ENCODE data around the gene ZDHHC18. TPM values are rescaled to one million over a fixed set of nuclear protein-coding genes. Genes with fewer than 3 reads are reported as not detected.

ZDHHC18 gene
- polyA plus RNA-seq, 3 donors, result 3.1 to 46.6 (median 6.0) TPM

DNA sequence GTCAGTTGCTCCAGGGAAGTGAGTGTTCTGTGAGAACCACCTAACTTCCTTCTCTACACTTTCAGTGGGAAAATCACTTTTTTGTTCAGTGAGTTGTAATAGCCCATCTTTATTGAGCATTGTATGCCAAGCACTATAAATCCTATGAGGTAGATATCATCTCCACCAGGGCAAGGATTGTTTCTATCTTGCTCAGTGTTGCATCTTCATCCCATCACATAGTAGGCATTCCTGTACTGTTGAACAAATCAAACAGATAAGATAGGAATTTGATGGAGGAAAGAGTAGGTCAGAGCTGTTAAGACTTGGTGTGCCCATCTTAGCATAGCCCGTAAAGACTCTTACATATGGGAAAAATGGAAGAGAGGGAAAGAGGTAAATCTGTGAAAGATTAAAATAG lies 41.6 kb upstream of the ZDHHC18 start:
- no CpG with 5 or more reads among the region's 1 CpG for WGBS (ENCODE audit: insufficient coverage)
- H3K4me1 ChIP-seq (ENCODE audit: control insufficient read depth in 1 of 2, insufficient read depth in 2 of 2, low read length in 2 of 2), result peaks cover 61 to 71% of the 10 kb centered on the region in 2 donors
- no peak for DNase-seq
- H3K79me2 ChIP-seq (ENCODE audit: insufficient read depth, low read length), result peaks cover 61% of the 10 kb centered on the region
- Mint-ChIP-seq H3K27ac (peak overlapping the region; percentile 74 to 99 (median 95)), H3K36me3 (peaks cover 32% of the 10 kb centered on the region in 2 donors), H3K9me3 (no peaks in the 10 kb centered on the region), H3K4me3 (no peak overlapping the region), H3K4me1 (peaks cover 70% of the 10 kb centered on the region), H3K27me3 (ENCODE audit: low read depth in 3 of 3) (peaks cover 0 to 2% (median 0%) of the 10 kb centered on the region in 3 donors)
- TF ChIP-seq, protein P1, sequence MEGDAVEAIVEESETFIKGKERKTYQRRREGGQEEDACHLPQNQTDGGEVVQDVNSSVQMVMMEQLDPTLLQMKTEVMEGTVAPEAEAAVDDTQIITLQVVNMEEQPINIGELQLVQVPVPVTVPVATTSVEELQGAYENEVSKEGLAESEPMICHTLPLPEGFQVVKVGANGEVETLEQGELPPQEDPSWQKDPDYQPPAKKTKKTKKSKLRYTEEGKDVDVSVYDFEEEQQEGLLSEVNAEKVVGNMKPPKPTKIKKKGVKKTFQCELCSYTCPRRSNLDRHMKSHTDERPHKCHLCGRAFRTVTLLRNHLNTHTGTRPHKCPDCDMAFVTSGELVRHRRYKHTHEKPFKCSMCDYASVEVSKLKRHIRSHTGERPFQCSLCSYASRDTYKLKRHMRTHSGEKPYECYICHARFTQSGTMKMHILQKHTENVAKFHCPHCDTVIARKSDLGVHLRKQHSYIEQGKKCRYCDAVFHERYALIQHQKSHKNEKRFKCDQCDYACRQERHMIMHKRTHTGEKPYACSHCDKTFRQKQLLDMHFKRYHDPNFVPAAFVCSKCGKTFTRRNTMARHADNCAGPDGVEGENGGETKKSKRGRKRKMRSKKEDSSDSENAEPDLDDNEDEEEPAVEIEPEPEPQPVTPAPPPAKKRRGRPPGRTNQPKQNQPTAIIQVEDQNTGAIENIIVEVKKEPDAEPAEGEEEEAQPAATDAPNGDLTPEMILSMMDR (IDR thresholded peaks at IDR 0.05), result no peak
- no peak overlapping the region for H2AFZ ChIP-seq (ENCODE audit: insufficient read depth, low read depth, low read length, poor library complexity, severe bottlenecking)
- H3K4me2 ChIP-seq (replicated peaks; ENCODE audit: extremely low read depth, low read length, poor library complexity, severe bottlenecking), result no peak overlapping the region
- H3K27ac ChIP-seq (ENCODE audit: low read depth in 1 of 2, low read length in 2 of 2), result peak overlapping the region; percentile 56 to 97
- H3K4me3 ChIP-seq (replicated peaks in 1 of 3; ENCODE audit: low read depth in 2 of 3, low read length in 3 of 3), result peak overlapping the region in 1 of 3 experiments; percentile 97
- H4K20me1 ChIP-seq (ENCODE audit: insufficient read depth, low read length), result peaks cover 34% of the 10 kb centered on the region
- H3K27me3 ChIP-seq (ENCODE audit: control insufficient read depth in 2 of 2, insufficient read depth in 2 of 2, low read length in 2 of 2), result no peaks in the 10 kb centered on the region
- intact Hi-C loops (cut with micrococcal nuclease), result loop anchor here (5.0 kb wide), 2 partner anchors 43 to 88 kb away; partner anchors contain the start of gene ARID1A (in 1 of the 2)
- H3K36me3 ChIP-seq (replicated peaks in 1 of 2; ENCODE audit: control insufficient read depth in 1 of 2, insufficient read depth in 2 of 2, low read length in 2 of 2), result peaks cover 23 to 33% of the 10 kb centered on the region in 2 donors
- H3K9ac ChIP-seq (ENCODE audit: insufficient read depth, low read length, poor library complexity, severe bottlenecking), result no peak overlapping the region
- H3K9me3 ChIP-seq (replicated peaks in 1 of 2; ENCODE audit: control insufficient read depth in 1 of 2, insufficient read depth in 1 of 2, low read length in 2 of 2), result no peaks in the 10 kb centered on the region

DNA sequence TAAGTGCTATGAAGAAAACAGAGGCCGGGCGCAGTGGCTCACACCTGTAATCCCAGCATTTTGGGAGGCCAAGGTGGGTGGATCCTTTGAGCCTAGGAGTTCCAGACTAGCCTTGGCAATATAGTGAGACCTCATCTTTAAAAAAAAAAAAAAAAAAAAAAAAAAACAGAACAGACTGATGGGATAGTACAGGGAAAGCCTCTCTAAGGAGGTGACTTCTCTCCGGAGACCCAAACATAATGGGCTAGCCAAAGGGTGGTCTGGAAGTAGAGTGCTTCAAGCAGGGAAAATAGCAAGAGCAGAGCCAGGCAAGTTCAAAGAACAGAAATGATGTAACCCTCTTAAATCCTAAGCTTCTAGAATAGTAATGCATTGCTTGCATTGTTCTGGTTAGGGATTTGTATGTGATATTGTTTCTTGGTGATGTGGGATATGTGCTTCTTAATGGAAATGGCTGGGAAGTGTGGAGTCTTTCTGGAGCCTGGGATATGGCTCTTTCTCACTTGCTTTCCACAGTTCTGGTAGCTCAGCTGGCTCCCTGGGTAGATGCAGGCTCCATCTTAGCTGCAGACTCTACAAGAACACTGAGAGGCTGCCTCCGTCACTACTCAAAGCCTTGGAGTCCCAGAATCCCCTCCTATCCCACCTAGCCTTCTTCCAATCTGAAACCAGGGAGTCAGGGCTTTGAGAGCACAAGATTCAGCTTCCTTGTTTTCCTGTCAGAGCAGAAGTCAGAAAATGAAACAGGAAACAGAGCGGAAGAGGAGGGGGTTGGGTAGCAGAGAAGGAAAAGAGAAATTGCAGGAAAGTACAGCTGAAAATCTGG lies 40.7 kb upstream of the ZDHHC18 start:
- peaks cover 23% of the 10 kb centered on the region in 2 donors for H3K36me3 Mint-ChIP-seq
- Histone ChIP-seq H3K4me1 (ENCODE audit: control insufficient read depth in 1 of 2, insufficient read depth in 2 of 2, low read length in 2 of 2) (peaks cover 61 to 71% of the 10 kb centered on the region in 2 donors), H3K9ac (ENCODE audit: insufficient read depth, low read length, poor library complexity, severe bottlenecking) (peak overlapping the region; percentile 87), H3K9me3 (replicated peaks in 1 of 2; ENCODE audit: control insufficient read depth in 1 of 2, insufficient read depth in 1 of 2, low read length in 2 of 2) (no peaks in the 10 kb centered on the region), H3K79me2 (ENCODE audit: insufficient read depth, low read length) (peaks cover 53% of the 10 kb centered on the region), H3K4me3 (replicated peaks in 1 of 3; ENCODE audit: low read depth in 2 of 3, low read length in 3 of 3) (peak overlapping the region; percentile 71 to 97 (median 90)), H3K4me2 (replicated peaks; ENCODE audit: extremely low read depth, low read length, poor library complexity, severe bottlenecking) (peak overlapping the region; percentile 90), H3K27ac (ENCODE audit: low read depth in 1 of 2, low read length in 2 of 2) (peak overlapping the region; percentile 44 to 97), H3K36me3 (replicated peaks in 1 of 2; ENCODE audit: control insufficient read depth in 1 of 2, insufficient read depth in 2 of 2, low read length in 2 of 2) (peaks cover 13 to 26% of the 10 kb centered on the region in 2 donors), H2AFZ (ENCODE audit: insufficient read depth, low read depth, low read length, poor library complexity, severe bottlenecking) (peak overlapping the region; percentile 44), H4K20me1 (ENCODE audit: insufficient read depth, low read length) (peaks cover 25% of the 10 kb centered on the region), H3K27me3 (ENCODE audit: control insufficient read depth in 2 of 2, insufficient read depth in 2 of 2, low read length in 2 of 2) (no peaks in the 10 kb centered on the region)
- H3K27me3 Mint-ChIP-seq (ENCODE audit: low read depth in 3 of 3), result peaks cover 0 to 2% (median 0%) of the 10 kb centered on the region in 3 donors
- WGBS (ENCODE audit: insufficient coverage), result 17% methylated on average over 1 of the region's 5 CpGs
- TF ChIP-seq, protein P1 (IDR thresholded peaks at IDR 0.05), result no peak
- H3K4me1 Mint-ChIP-seq, result peaks cover 71% of the 10 kb centered on the region
- intact Hi-C loops (cut with micrococcal nuclease), result loop anchor here (2.0 to 5.0 kb wide), 3 partner anchors 44 to 93 kb away; partner anchors contain the start of gene ARID1A (in 1 of the 2)
- H3K4me3 Mint-ChIP-seq, result peak overlapping the region; percentile 97 to 98
- peak overlapping the region; percentile 95 to 99 (median 99) for H3K27ac Mint-ChIP-seq
- H3K9me3 Mint-ChIP-seq, result no peaks in the 10 kb centered on the region
- peak; percentile 54 to 77 (median 63) for DNase-seq

Data from CD14-positive monocyte (primary cell).